CD4-positive, alpha-beta T cell treated with Interleukin-17A for 4 hours (primary cell): ENCODE results near the gene ACVR1C.
"Not testable (repeated sequence)": the region's sequence is repeated elsewhere in the genome, so short reads cannot be mapped to it uniquely, and the experiment has no call there.

Source experiments
- DNase-seq: peaks from one replicate; pipeline ENCODE4 v3.0.0-alpha.2; 2020; ENCODE audit warnings: mixed read lengths

The ACVR1C gene

DNA sequence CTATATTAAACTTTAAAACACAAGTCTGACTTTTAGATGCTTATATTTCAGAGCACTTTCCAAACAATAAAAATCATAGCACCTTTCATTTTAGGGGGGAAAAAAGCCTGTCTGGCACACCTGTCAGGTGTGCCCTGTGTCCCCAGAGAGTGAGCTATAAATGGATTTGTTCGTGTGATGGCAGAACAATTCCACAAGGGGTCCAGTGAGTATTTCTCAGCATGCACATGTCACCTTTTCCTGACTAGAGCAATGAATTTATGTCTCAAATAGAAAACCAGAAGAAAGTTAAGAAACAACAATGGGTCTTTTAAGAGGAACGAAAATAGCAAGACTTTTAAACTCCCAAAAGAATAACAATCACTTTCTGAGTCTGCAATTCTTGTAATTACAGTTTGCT, 55.9 kb downstream of the ACVR1C start:
- peak; percentile 8 for DNase-seq

GRCh38 chr2:157566623-157567022, 62.0 kb downstream of the ACVR1C start:
- not testable (repeated sequence) for DNase-seq

DNA sequence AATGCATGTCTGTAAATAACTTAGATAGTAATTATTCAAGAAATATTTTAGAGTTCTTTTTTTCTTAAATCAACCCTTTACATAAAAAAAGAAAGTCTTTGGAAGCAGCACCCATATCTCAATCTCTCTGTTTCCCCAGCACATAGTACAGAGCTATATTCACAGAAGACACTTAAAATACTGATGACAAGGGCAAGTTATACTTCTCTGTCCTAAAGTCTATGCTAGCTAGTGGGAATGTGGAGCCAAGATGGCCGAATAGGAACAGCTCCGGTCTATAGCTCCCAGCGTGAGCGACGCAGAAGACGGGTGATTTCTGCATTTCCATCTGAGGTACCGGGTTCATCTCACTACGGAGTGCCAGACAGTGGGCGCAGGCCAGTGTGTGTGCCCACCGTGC, 62.6 kb downstream of the ACVR1C start:
- DNase-seq = not testable (repeated sequence)

DNA sequence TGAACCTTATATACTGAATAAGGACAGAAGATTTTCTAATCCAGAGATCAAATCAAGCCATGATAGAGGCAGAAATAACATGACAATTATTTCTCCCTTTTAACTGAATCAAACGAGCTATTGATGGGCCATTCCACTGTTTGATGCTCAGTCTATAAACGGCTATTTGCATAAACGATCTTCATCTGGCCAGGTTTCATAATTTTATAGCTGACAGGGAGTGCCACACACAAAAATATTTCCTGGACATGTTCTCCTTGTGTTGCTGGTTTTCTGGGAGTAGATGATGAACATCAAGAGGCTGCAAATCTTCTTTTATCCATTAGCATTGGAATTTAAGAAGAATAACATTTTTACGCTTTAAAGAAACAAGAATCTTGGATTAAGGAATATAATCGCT, 63.1 kb downstream of the ACVR1C start:
- DNase-seq = no peak

DNA sequence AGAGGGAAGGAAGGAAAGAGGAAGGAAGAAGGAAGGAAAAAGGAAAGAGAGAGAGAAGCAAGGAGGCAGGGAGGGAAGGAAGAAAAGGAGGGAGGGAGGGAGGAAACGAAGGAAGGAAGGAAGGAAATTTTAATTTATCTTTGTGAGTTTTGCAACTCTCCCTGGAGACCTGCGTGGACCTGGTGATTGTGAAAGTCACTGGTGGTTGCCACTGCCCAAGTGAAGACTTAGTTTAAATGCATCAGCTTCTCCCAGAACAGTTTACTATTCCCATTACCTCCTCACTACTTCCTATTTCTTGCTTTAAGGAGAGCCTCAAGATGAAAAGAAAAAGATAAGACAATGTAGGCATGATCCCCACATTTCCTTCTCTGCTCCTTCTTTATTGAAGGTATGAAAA, 68.8 kb downstream of the ACVR1C start:
- DNase-seq = no peak

DNA sequence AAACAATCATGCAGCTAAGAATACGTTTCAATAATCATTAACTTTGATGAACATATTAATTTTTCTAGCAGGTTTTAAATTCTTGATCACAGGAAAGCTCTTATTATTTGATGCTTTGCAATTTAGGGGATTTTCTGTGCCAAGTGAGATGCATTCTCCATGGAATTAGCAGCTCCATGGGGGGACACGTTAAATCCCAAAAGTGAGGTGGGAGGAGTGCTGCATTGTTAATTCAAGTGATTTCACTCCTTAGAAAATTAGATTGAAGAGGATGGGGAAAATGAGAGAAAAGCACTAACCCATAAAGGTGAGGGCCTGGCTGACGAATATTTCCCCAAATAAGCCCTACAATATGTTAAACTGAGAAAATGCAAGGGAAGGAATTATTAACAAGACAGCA, 69.2 kb downstream of the ACVR1C start:
- no peak for DNase-seq

GRCh38 chr2:157559061-157559460, 69.6 kb downstream of the ACVR1C start:
- DNase-seq = no peak

DNA sequence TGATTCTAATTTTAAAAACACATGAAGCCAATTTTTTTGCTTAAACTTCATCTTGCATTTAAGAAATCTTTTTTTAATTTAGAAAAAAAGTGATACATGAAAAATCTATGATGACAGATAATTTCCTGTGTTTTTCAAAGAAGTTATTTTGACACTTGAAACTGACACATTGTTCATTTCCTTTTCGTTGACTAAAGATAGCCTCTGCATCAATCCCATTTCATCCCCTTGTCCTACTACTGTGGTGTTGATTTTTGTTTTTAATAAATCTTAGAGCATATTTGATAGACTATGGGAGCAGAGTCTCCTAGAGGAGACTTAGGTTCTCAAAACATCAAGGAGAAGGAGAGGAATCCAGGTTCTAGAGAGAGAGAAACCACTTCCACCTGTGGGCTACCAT, 70.9 kb downstream of the ACVR1C start:
- no peak for DNase-seq

GRCh38 chr2:157540102-157540501, 88.6 kb downstream of the ACVR1C start:
- DNase-seq = no peak

GRCh38 chr2:157538064-157538463, 90.6 kb downstream of the ACVR1C start:
- DNase-seq = no peak

GRCh38 chr2:157536815-157537214, 91.8 kb downstream of the ACVR1C start:
- DNase-seq = no peak

DNA sequence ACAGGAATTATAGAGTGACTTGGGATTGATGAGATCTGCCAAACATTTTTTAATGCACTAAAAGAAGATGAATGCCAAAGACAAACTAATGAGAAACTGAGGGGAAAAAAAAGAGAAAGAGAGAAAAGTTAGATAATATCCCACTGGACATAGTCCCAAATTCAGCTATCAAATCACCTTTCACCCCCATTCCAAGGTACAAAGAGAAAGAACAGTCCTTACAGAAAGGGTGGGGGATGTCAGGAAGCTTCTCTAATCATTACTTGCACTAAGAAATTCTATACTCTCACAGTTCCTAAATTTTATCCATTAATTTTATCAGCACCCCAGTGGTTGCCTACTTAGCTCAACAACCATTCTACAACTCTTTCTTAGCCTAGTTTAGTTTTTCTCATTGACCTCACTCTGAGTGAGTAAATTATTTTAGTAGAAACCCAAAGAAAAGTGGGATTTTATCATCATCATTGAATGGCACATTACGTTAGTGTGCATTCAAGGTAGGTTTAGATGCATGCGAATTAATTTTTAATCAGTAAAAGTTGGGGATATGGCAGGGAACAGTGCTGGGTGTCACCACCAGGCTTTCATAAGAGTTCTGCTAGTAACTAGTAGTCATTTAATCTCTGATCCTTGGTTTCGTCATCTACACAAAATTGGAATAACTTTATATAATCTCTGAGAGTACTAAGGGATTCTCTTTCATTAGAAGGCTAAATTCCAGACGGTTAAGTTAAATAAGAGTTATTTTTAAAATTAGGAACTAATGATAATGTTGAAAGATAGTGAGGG, 99.5 kb downstream of the ACVR1C start:
- no peak for DNase-seq

GRCh38 chr2:157526070-157526469, 102.6 kb downstream of the ACVR1C start:
- no peak for DNase-seq

DNA sequence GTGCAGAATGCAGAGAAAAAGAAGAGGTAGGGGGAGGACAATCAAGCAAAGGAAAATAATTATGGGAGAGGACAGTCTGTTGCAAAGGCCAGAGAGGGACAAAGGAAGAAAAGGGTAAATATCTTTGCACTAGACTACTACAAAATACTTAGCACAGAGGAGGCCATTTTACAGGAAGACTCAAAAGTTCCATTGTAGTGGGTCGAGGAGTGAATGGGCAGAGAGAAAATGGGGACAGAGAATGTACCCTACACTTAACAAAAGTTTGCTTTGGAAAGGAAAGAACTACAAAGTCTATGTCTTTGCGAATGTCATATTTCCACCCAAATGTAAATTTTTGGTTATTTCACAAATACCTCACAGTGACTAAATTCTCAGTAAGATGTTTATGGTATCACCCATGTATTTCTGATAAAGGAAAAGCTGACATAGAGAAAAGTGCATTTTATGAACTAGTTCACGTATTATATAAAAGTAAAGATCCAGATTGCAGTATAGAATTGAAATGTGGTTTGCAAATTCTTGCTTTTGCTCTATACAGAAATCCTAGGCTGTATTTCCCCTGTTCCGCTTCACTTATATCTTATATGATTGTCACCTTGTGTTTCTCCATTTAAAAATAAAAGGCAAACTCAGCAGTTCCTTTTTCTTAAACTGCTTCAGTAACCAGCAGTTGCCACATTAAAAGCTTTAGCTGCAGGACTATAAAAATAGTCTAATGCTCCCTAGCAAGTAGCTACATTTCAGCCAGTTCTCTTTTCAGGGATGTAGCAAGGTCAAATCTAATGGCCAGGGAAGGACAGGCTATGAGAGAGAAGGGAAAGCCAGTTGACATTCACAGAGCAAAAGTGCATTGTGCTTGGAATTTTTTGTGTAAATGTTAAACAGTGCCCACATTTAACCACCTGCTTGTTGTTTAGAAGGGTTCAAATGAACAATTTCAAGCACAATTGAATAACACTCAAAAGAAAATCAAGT, 105.1 kb downstream of the ACVR1C start:
- no peak for DNase-seq

DNA sequence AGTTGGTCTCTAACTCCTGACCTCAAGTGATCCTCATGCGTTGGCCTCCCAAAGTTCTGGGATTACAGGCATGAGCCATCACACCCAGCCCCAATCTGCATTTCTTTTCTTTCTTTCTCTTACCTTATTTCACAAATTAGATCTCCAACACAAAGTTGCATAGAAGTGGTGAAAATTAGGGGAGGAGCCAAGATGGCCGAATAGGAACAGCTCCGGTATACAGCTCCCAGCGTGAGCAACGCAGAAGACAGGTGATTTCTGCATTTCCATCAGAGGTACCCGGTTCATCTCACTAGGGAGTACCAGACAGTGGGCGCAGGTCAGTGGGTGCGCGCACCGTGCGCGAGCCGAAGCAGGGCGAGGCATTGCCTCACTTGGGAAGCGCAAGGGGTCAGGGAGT, 113.7 kb downstream of the ACVR1C start:
- DNase-seq = not testable (repeated sequence)

DNA sequence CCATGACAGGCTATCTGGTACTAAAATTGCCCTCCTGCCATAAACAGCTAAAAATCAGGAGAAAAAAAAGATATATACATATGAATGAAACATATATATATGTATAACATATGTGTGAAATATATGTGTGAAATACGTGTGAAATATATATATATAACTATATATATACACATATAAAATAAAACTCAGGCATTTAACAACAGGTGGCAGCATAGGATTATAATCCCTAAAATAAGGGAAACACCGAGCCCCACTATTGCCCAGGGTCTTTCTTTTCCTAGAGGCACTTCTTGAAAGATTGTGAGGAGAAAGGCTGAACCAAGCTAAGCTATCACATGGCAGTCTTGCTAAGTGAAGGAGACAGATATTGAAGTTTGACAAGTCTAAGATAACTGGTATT, 118.9 kb downstream of the ACVR1C start:
- no peak for DNase-seq

- no peak for DNase-seq
Observed at GRCh38 chr2:157508676-157509075, 120.0 kb downstream of the ACVR1C start.

DNA sequence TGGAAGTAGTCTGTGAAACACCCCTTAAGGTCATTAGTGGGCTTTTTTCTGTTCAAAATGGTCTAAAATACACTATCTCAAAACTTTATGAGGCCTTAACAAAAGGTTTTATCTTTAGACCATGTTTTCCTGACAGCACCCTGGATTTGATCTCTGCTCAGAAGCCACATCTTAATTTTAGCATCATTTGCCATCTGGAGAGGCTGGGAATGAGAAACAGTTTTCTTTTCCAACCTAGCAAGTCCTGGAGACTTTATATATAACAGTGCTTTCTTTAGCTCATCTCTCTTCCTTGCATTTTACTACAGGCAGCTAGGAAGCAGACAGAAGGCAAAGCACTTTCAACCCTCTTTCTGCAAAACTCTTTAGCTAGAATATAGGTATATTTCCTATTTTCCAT, 122.1 kb downstream of the ACVR1C start:
- DNase-seq = no peak

GRCh38 chr2:157504623-157505022, 124.0 kb downstream of the ACVR1C start:
- no peak for DNase-seq

GRCh38 chr2:157501026-157501425, 127.6 kb downstream of the ACVR1C start:
- no peak for DNase-seq

DNA sequence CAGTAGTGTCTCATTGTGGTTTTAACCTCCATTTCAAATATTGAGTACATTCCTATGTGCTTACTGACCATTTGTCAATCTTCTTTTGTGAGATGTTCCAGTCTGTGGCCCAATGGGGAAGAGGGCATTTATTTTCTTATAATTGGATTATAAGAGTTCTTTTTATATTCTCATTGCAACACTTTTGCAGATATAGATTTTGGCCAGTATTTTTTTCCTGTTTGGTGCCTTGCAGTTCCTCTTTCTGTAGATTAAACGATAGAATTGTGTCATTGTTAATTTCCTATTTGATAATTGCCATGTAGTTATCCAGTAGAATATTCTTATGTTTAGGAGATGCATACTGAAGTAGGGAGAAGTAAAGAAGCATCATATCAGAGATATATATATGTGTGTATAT, 128.3 kb downstream of the ACVR1C start:
- no peak for DNase-seq

- DNase-seq = no peak
Observed at GRCh38 chr2:157498483-157498882, 130.2 kb downstream of the ACVR1C start.

DNA sequence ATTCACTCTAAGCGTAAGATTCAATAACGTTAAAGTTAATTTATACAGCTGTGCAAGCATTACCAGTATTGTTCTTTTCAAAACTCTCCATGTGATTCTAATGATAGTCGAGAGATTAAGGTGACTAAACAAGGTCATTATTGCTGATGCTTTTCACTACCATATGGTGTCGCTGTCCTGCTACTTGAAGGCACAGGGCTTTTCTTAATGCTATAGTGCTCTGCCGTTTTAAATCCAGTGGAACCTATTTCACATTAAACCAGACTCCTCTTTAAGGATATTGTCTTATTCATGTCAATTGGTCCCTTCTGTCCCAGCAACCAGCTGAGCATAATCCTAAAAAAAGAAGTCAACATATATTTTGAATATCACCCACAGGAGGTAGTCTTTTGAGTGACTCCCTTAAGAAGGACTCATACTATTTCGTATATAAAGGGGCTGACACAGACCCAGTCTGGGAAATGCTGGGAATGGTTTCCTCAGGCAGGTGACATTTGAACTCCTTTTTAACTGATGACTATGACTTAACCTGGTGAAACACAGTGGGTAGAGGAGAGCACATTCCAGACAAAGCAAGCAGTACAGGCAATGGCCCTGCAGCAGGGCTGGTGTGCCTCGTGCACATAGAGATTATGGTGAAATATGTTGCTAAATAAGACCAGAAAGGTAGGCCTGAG, 130.9 kb downstream of the ACVR1C start:
- DNase-seq = peak; percentile 23
